Smooth muscle cell (in vitro differentiated cells): ENCODE measurements around the gene MAN2A2. TPM values are rescaled to one million over a fixed set of nuclear protein-coding genes. Genes with fewer than 3 reads are reported as not detected.

Experiments
- DNase-seq: peaks from one replicate; lab custom pipeline; 2025; ENCODE audit not compliant: unreplicated experiment; lab: John Stamatoyannopoulos, UW
- H2AFZ ChIP-seq: fragments of 200-600 bp; sonication (generic); 2 replicates; pipeline ENCODE4 v1.6.0; 2016; ENCODE audit warnings: antibody characterized with exemption, low read depth, mild to moderate bottlenecking
- H3F3A ChIP-seq: fragments of 200-600 bp; sonication (generic); 2 replicates; pipeline ENCODE4 v1.6.0; 2017; ENCODE audit warnings: antibody characterized with exemption, low read depth
- H3K27ac ChIP-seq: fragments of 200-600 bp; sonication (generic); 2 replicates; pipeline ENCODE4 v1.5.1; 2016; ENCODE audit warnings: low read depth, mild to moderate bottlenecking
- H3K27me3 ChIP-seq: fragments of 200-600 bp; sonication (generic); 2 replicates; pipeline ENCODE4 v1.6.1; 2016; ENCODE audit warnings: low read depth, mild to moderate bottlenecking
- H3K36me3 ChIP-seq: fragments of 200-600 bp; sonication (generic); 2 replicates; pipeline ENCODE4 v1.5.1; 2016; ENCODE audit warnings: low read depth
- H3K4me1 ChIP-seq: fragments of 200-600 bp; sonication (generic); 2 replicates; pipeline ENCODE4 v1.5.1; 2016; ENCODE audit warnings: low read depth
- H3K4me2 ChIP-seq: fragments of 200-600 bp; sonication (generic); 2 replicates; pipeline ENCODE4 v1.6.0; 2016; ENCODE audit warnings: mild to moderate bottlenecking
- H3K4me3 ChIP-seq: fragments of 200-600 bp; sonication (generic); 2 replicates; pipeline ENCODE4 v1.5.1; 2016; ENCODE audit warnings: mild to moderate bottlenecking
- H3K79me2 ChIP-seq: fragments of 200-600 bp; sonication (generic); 2 replicates; pipeline ENCODE4 v1.6.0; 2016; ENCODE audit warnings: low read depth, mild to moderate bottlenecking
- H3K9ac ChIP-seq: fragments of 200-600 bp; sonication (generic); 2 replicates; pipeline ENCODE4 v1.6.0; 2016; ENCODE audit warnings: low read depth
- H3K9me3 ChIP-seq: fragments of 200-600 bp; sonication (generic); replicated peaks from 2 replicates; pipeline ENCODE4 v1.5.1; 2016; ENCODE audit warnings: low read depth
- H4K20me1 ChIP-seq: fragments of 200-600 bp; sonication (generic); 2 replicates; pipeline ENCODE4 v1.6.0; 2016; ENCODE audit warnings: low read depth
- CTCF ChIP-seq: fragments of 200-600 bp; sonication (generic); IDR thresholded peaks from 2 replicates; pipeline ENCODE4 v1.5.1; 2017; ENCODE audit warnings: borderline replicate concordance, mild to moderate bottlenecking, antibody characterized with exemption; ENCODE audit not compliant: insufficient read depth, poor library complexity, severe bottlenecking
- WGBS: methylation state at CpG from one replicate; pipeline ENCODE4 v1.1.7; 2016; ENCODE audit warnings: low lambda C conversion rate; 5-methylcytosine and 5-hydroxymethylcytosine counted together
- polyA plus RNA-seq: library from polyadenylated mRNA; unstranded; fragments of >200 nt; fragmentation: Nextera tagmentation; extraction: Ambion mirVana; gene quantifications from 2 replicates; pipeline ENCODE4 v1.2.1, GENCODE V29; 2016
- total RNA-seq: library from RNA; depleted of rRNA; stranded (reverse); fragments of >200 nt; gene quantifications from 2 replicates; pipeline ENCODE4 v1.2.3, GENCODE V29; 2014

The MAN2A2 gene
- total and polyA plus RNA-seq, 2 experiments from 2014 or later = 9.7 to 11.0 TPM

GRCh38 chr15:90959028-90959595 lies 56.0 kb downstream of the MAN2A2 start:
- peaks cover 5% of the 10 kb centered on the region for H3F3A ChIP-seq
- H3K4me3 ChIP-seq = no peak overlapping the region
- no peak overlapping the region for H3K9ac ChIP-seq
- TF ChIP-seq CTCF = no peak
- H3K27ac ChIP-seq = no peak overlapping the region
- no peaks in the 10 kb centered on the region for H3K27me3 ChIP-seq
- no peaks in the 10 kb centered on the region for H3K9me3 ChIP-seq
- 94% methylated on average over 8 of the region's 8 CpGs for WGBS
- no peaks in the 10 kb centered on the region for H3K79me2 ChIP-seq
- H3K4me1 ChIP-seq = peaks cover 17% of the 10 kb centered on the region
- DNase-seq = no peak
- no peak overlapping the region for H2AFZ ChIP-seq
- H3K36me3 ChIP-seq = no peaks in the 10 kb centered on the region
- peaks cover 9% of the 10 kb centered on the region for H4K20me1 ChIP-seq
- H3K4me2 ChIP-seq = no peak overlapping the region

- no peaks in the 10 kb centered on the region for H3K27me3 ChIP-seq
- H3K27ac ChIP-seq = no peak overlapping the region
- H3K79me2 ChIP-seq = no peaks in the 10 kb centered on the region
- H4K20me1 ChIP-seq = peaks cover 9% of the 10 kb centered on the region
- no peak overlapping the region for H3K4me2 ChIP-seq
- H2AFZ ChIP-seq = no peak overlapping the region
- no peak for DNase-seq
- H3F3A ChIP-seq = peaks cover 5% of the 10 kb centered on the region
- H3K36me3 ChIP-seq = no peaks in the 10 kb centered on the region
- H3K9ac ChIP-seq = no peak overlapping the region
- 98% methylated on average over 5 of the region's 5 CpGs for WGBS
- no peaks in the 10 kb centered on the region for H3K9me3 ChIP-seq
- peaks cover 17% of the 10 kb centered on the region for H3K4me1 ChIP-seq
- no peak for TF ChIP-seq CTCF
- no peak overlapping the region for H3K4me3 ChIP-seq
Measured at GRCh38 chr15:90959894-90960293, 56.8 kb downstream of the MAN2A2 start.

- no peak overlapping the region for H3K9ac ChIP-seq
- no peaks in the 10 kb centered on the region for H3K79me2 ChIP-seq
- H3K4me3 ChIP-seq = no peak overlapping the region
- H2AFZ ChIP-seq = no peak overlapping the region
- H3K4me2 ChIP-seq = no peak overlapping the region
- H4K20me1 ChIP-seq = peaks cover 5% of the 10 kb centered on the region
- H3K27me3 ChIP-seq = no peaks in the 10 kb centered on the region
- H3K4me1 ChIP-seq = peaks cover 17% of the 10 kb centered on the region
- DNase-seq = no peak
- H3F3A ChIP-seq = peaks cover 5% of the 10 kb centered on the region
- H3K27ac ChIP-seq = no peak overlapping the region
- TF ChIP-seq CTCF = no peak
- H3K36me3 ChIP-seq = no peaks in the 10 kb centered on the region
- no peaks in the 10 kb centered on the region for H3K9me3 ChIP-seq
- 96% methylated on average over 20 of the region's 20 CpGs for WGBS
Measured at GRCh38 chr15:90960298-90961091, 57.4 kb downstream of the MAN2A2 start.
